SK-N-MC (cell line): Measurements from ENCODE around the gene SCAPER.

Source experiments
- EZH2 ChIP-seq: fragments of 200-600 bp; sonication (generic); IDR thresholded peaks from one replicate; pipeline ENCODE4 v1.6.1; 2017; ENCODE audit warnings: antibody characterized with exemption
- FOXP2 ChIP-seq: optimal IDR thresholded peaks from 2 replicates; pipeline ENCODE3; 2011; ENCODE audit warnings: mild to moderate bottlenecking, moderate library complexity; ENCODE audit not compliant: insufficient read depth; ENCODE audit errors: extremely low read length, control extremely low read depth
- POLR2AphosphoS5 ChIP-seq: IDR thresholded peaks from 2 replicates; pipeline ENCODE4 v1.6.1; 2012; ENCODE audit warnings: mild to moderate bottlenecking, low read depth, low read length, borderline replicate concordance

DNA sequence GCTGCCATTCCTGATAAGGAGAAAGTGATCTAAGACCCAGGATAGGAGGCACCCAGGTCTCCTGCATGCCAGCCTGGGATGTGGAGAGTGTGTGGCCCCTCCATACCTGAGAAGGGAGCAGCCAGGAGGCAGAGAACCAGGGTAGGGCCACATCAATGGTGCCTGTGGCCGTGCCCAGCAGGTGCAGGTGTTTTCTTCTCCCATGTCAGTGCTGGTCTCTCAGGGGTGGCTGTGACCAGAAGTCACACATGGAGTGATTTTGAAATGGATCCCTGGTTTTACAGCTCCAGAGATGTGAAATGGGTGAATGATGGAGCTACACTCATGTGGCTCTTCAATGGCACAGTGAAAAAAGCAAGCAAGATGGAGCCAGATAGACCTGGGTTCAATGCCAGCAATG lies 571.8 kb downstream of the SCAPER start:
- TF ChIP-seq EZH2 = no peak
- no peak for TF ChIP-seq POLR2AphosphoS5
- TF ChIP-seq FOXP2 = no peak
